Spleen (tissue), 7 donors: ENCODE data around the gene LRMDA.

Experiments
- CTCF ChIP-seq, 11 experiments: fragments of 200-600 bp in 7 of 11; fragments of 450-650 bp in 4 of 11; sonication (generic) in 4 of 11; IDR thresholded peaks in 8 of 11; conservative IDR thresholded peaks in 3 of 11; 1 replicate in 7 of 11; 2 replicates in 4 of 11; pipeline versions ENCODE4 v1.4.0 to v1.8.0; 2016 to 2021; ENCODE audit warnings: antibody characterized with exemption in 11 of 11, inconsistent platforms in 4 of 11, mild to moderate bottlenecking in 1 of 11
- POLR2A ChIP-seq, 3 donors: fragments of 450-650 bp; IDR thresholded peaks; one replicate each; pipeline ENCODE4 v1.5.1; 2017; ENCODE audit warnings: antibody characterized with exemption in 3 of 3, mild to moderate bottlenecking in 1 of 3
- donor health status: DM: no; HTN: no; CAD: no; lungs with moderate emphysema.
- donor health status: DM: no; HTN: no; CAD: no.
- donor health status: DM: no; HTN: no; CAD: no.

GRCh38 chr10:75547391-75548298, 116.2 kb downstream of the LRMDA start:
- TF ChIP-seq POLR2A (IDR thresholded peaks at IDR 0.05) (no peak), CTCF (IDR thresholded peaks at IDR 0.05 in 8 of 11, conservative IDR thresholded peaks at IDR 0.05 in 3 of 11) (no peak)
